Measurements from ENCODE around the gene GSTM1.
"Not testable (repeated sequence)": the region's sequence is repeated elsewhere in the genome, so short reads cannot be mapped to it uniquely, and the experiment has no call there.

DNA sequence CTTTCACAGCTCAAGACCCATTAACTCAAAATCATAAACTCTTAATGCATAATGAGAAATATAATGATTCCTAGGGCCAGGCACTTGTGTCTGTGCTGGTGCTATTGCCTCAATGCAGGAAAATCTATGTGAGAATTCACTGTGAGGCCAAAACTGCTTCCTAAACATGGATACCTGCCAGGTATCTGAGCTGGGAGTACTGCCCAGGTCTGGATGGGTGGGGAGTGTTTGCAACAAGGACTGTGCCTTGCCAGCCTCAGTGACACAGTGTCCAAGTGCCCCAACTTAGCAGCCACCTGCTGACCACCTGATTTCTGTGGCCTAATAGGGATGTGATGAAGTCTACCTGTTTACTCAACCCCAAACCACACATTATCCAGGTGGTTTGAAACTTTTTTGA is 22.2 kb downstream of the GSTM1 start:
- TF ChIP-seq, protein P1, sequence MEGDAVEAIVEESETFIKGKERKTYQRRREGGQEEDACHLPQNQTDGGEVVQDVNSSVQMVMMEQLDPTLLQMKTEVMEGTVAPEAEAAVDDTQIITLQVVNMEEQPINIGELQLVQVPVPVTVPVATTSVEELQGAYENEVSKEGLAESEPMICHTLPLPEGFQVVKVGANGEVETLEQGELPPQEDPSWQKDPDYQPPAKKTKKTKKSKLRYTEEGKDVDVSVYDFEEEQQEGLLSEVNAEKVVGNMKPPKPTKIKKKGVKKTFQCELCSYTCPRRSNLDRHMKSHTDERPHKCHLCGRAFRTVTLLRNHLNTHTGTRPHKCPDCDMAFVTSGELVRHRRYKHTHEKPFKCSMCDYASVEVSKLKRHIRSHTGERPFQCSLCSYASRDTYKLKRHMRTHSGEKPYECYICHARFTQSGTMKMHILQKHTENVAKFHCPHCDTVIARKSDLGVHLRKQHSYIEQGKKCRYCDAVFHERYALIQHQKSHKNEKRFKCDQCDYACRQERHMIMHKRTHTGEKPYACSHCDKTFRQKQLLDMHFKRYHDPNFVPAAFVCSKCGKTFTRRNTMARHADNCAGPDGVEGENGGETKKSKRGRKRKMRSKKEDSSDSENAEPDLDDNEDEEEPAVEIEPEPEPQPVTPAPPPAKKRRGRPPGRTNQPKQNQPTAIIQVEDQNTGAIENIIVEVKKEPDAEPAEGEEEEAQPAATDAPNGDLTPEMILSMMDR (conservative IDR thresholded peaks at IDR 0.05), result not testable (repeated sequence)
- not testable (repeated sequence) for TF ChIP-seq ZFX (IDR thresholded peaks at IDR 0.05)
